HEK293 (cell line): ENCODE measurements around the gene PARP6.

ENCODE experiments used
- ELK4 ChIP-seq: IDR thresholded peaks from 2 replicates; pipeline ENCODE4 v1.6.1; 2011; ENCODE audit warnings: mild to moderate bottlenecking, low read depth, low read length, borderline replicate concordance
- IKZF3 ChIP-seq: fragments of 450-650 bp; IDR thresholded peaks from 2 replicates; pipeline ENCODE4 v1.5.0; 2018; ENCODE audit warnings: missing biosample characterization, mild to moderate bottlenecking, missing genetic modification characterization, moderate library complexity
- KLF17 ChIP-seq: fragments of 450-650 bp; formaldehyde crosslinking; IDR thresholded peaks from 2 replicates; pipeline ENCODE4 v1.5.1; 2016; ENCODE audit warnings: missing biosample characterization, missing genetic modification characterization
- PRDM6 ChIP-seq: fragments of 450-650 bp; formaldehyde crosslinking; IDR thresholded peaks from 2 replicates; pipeline ENCODE4 v1.5.1; 2017; ENCODE audit warnings: missing biosample characterization, missing genetic modification characterization
- REPIN1 ChIP-seq: fragments of 450-650 bp; formaldehyde crosslinking; IDR thresholded peaks from 2 replicates; pipeline ENCODE4 v1.5.1; 2017; ENCODE audit warnings: missing biosample characterization, missing genetic modification characterization, low read depth
- SALL2 ChIP-seq: fragments of 450-650 bp; formaldehyde crosslinking; IDR thresholded peaks from 2 replicates; pipeline ENCODE4 v1.5.0; 2017; ENCODE audit warnings: missing biosample characterization, mild to moderate bottlenecking, missing genetic modification characterization, borderline replicate concordance
- SCRT2 ChIP-seq: fragments of 450-650 bp; formaldehyde crosslinking; IDR thresholded peaks from 2 replicates; pipeline ENCODE4 v1.5.1; 2016; ENCODE audit warnings: missing biosample characterization, missing genetic modification characterization
- TSHZ1 ChIP-seq: fragments of 450-650 bp; formaldehyde crosslinking; IDR thresholded peaks from 2 replicates; pipeline ENCODE4 v1.5.1; 2016; ENCODE audit warnings: missing biosample characterization, missing genetic modification characterization, borderline replicate concordance
- ZBTB48 ChIP-seq: fragments of 450-650 bp; formaldehyde crosslinking; IDR thresholded peaks from 2 replicates; pipeline ENCODE4 v1.5.1; 2016; ENCODE audit warnings: missing biosample characterization, missing genetic modification characterization
- ZIC2 ChIP-seq: fragments of 450-650 bp; formaldehyde crosslinking; IDR thresholded peaks from 2 replicates; pipeline ENCODE4 v1.5.1; 2016; ENCODE audit warnings: missing biosample characterization, missing genetic modification characterization
- ZNF155 ChIP-seq: fragments of 450-650 bp; formaldehyde crosslinking; IDR thresholded peaks from 2 replicates; pipeline ENCODE4 v1.5.1; 2016; ENCODE audit warnings: missing biosample characterization, missing genetic modification characterization
- ZNF157 ChIP-seq: fragments of 450-650 bp; formaldehyde crosslinking; IDR thresholded peaks from 2 replicates; pipeline ENCODE4 v1.5.1; 2016; ENCODE audit warnings: missing biosample characterization, missing genetic modification characterization
- ZNF19 ChIP-seq: fragments of 450-650 bp; formaldehyde crosslinking; IDR thresholded peaks from 2 replicates; pipeline ENCODE4; 2016; ENCODE audit warnings: missing biosample characterization, missing genetic modification characterization, low read depth
- ZNF221 ChIP-seq: fragments of 450-650 bp; formaldehyde crosslinking; IDR thresholded peaks from 2 replicates; pipeline ENCODE4 v1.5.1; 2017; ENCODE audit warnings: missing biosample characterization, missing genetic modification characterization, borderline replicate concordance
- ZNF248 ChIP-seq: fragments of 450-650 bp; formaldehyde crosslinking; IDR thresholded peaks from 2 replicates; pipeline ENCODE4 v1.5.1; 2017; ENCODE audit warnings: missing biosample characterization, missing genetic modification characterization
- ZNF26 ChIP-seq: fragments of 450-650 bp; formaldehyde crosslinking; IDR thresholded peaks from 2 replicates; pipeline ENCODE4 v1.5.1; 2016; ENCODE audit warnings: missing biosample characterization, missing genetic modification characterization
- ZNF354C ChIP-seq: fragments of 450-650 bp; formaldehyde crosslinking; IDR thresholded peaks from 2 replicates; pipeline ENCODE4 v1.5.1; 2016; ENCODE audit warnings: missing biosample characterization, missing genetic modification characterization, low read depth, borderline replicate concordance
- ZNF362 ChIP-seq: fragments of 450-650 bp; formaldehyde crosslinking; IDR thresholded peaks from 2 replicates; pipeline ENCODE4 v1.5.1; 2016; ENCODE audit warnings: missing biosample characterization, missing genetic modification characterization
- ZNF366 ChIP-seq: fragments of 450-650 bp; formaldehyde crosslinking; conservative IDR thresholded peaks from 2 replicates; pipeline ENCODE4 v1.5.1; 2016; ENCODE audit warnings: missing biosample characterization, missing genetic modification characterization
- ZNF394 ChIP-seq: fragments of 450-650 bp; formaldehyde crosslinking; IDR thresholded peaks from 2 replicates; pipeline ENCODE4 v1.5.1; 2016; ENCODE audit warnings: missing biosample characterization, missing genetic modification characterization, mild to moderate bottlenecking, moderate library complexity, borderline replicate concordance
- ZNF416 ChIP-seq: fragments of 450-650 bp; formaldehyde crosslinking; IDR thresholded peaks from 2 replicates; pipeline ENCODE4 v1.5.1; 2016; ENCODE audit warnings: missing biosample characterization, missing genetic modification characterization
- ZNF513 ChIP-seq: fragments of 450-650 bp; IDR thresholded peaks from 2 replicates; pipeline ENCODE4 v1.5.1; 2018; ENCODE audit warnings: missing biosample characterization, missing genetic modification characterization
- ZNF548 ChIP-seq: fragments of 450-650 bp; formaldehyde crosslinking; IDR thresholded peaks from 2 replicates; pipeline ENCODE4 v1.5.1; 2016; ENCODE audit warnings: missing biosample characterization, missing genetic modification characterization
- ZNF561 ChIP-seq: fragments of 450-650 bp; IDR thresholded peaks from 2 replicates; pipeline ENCODE4 v1.5.1; 2018; ENCODE audit warnings: missing biosample characterization, missing genetic modification characterization, borderline replicate concordance
- ZNF621 ChIP-seq: fragments of 450-650 bp; formaldehyde crosslinking; IDR thresholded peaks from 2 replicates; pipeline ENCODE4 v1.5.1; 2017; ENCODE audit warnings: missing biosample characterization, missing genetic modification characterization
- ZSCAN23 ChIP-seq: fragments of 450-650 bp; formaldehyde crosslinking; IDR thresholded peaks from 2 replicates; pipeline ENCODE4 v1.5.1; 2016; ENCODE audit warnings: missing biosample characterization, missing genetic modification characterization

PARP6 gene

GRCh38 chr15:72230197-72231065 lies 41.9 kb downstream of the PARP6 start (continued):
- TF ChIP-seq PRDM6 (no peak), SCRT2 (no peak), REPIN1 (tag by site-specific recombination) (no peak; the same call in 1 of the 2 replicates), KLF17 (peak; percentile 77), TSHZ1 (peak; percentile 65; the same call in 1 of the 2 replicates), ZNF155 (no peak), ZNF157 (tag by site-specific recombination) (peak; percentile 60; the same call in 1 of the 2 replicates), ZNF366 (tag by site-specific recombination) (peak; percentile 98), SALL2 (tag by site-specific recombination) (no peak), ZNF548 (tag by site-specific recombination) (no peak; the same call in 1 of the 2 replicates), ELK4 (no peak), ZIC2 (peak; percentile 70), ZNF221 (peak; percentile 52), ZNF248 (no peak; the same call in 1 of the 2 replicates), ZNF394 (tag by site-specific recombination) (peak; percentile 42; the same call in 1 of the 2 replicates), ZNF561 (tag by site-specific recombination) (peak; percentile 94), ZNF26 (tag by site-specific recombination) (no peak), ZNF19 (tag by site-specific recombination) (no peak), ZBTB48 (peak; percentile 93), ZNF416 (tag by site-specific recombination) (no peak), ZSCAN23 (tag by site-specific recombination) (peak; percentile 96), ZNF621 (no peak), ZNF513 (tag by site-specific recombination) (peak; percentile 82), IKZF3 (tag by site-specific recombination) (peak; percentile 99), ZNF354C (tag by site-specific recombination) (no peak), ZNF362 (tag by site-specific recombination) (no peak)
